ENCODE measurements around the gene HTT.

DNA sequence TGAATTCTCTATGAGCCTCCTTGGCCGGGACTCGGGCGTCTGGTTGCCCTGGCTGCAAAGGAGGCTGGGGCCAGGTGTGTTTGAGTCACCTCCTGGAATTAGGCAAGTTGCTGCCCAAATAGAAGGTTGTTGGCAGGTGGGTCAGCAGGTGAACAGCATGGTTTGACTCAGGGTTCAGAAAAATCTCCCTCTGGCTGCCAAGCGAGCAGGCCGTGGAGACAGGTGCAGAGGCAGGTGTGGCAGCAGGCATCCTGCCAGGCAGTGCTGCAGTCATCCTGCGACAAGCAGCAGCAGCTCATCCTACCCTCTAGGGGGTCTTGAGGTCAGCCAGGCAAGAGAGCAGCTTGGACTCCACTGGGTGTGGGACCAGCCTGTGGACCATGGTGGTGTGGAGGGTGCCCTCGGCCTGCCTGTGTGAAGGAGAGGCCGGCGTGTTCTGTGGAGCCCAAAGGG lies 182.6 kb downstream of the HTT start:
- TF ChIP-seq, protein P1, sequence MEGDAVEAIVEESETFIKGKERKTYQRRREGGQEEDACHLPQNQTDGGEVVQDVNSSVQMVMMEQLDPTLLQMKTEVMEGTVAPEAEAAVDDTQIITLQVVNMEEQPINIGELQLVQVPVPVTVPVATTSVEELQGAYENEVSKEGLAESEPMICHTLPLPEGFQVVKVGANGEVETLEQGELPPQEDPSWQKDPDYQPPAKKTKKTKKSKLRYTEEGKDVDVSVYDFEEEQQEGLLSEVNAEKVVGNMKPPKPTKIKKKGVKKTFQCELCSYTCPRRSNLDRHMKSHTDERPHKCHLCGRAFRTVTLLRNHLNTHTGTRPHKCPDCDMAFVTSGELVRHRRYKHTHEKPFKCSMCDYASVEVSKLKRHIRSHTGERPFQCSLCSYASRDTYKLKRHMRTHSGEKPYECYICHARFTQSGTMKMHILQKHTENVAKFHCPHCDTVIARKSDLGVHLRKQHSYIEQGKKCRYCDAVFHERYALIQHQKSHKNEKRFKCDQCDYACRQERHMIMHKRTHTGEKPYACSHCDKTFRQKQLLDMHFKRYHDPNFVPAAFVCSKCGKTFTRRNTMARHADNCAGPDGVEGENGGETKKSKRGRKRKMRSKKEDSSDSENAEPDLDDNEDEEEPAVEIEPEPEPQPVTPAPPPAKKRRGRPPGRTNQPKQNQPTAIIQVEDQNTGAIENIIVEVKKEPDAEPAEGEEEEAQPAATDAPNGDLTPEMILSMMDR (IDR thresholded peaks at IDR 0.05), result no peak
- no peak for TF ChIP-seq POLR2A (IDR thresholded peaks at IDR 0.05)
